T-helper 2 cell (primary cell): Measurements from ENCODE around the gene MAN1B1.

ENCODE experiments used
- DNase-seq, 5 experiments: peaks; one replicate each; pipeline versions ENCODE4 v3.0.0 to v3.0.0-alpha.2; 2012 to 2022

MAN1B1 gene

GRCh38 chr9:137147091-137147792, 60.5 kb downstream of the MAN1B1 start:
- DNase-seq = no peak

GRCh38 chr9:137147793-137148160, 61.0 kb downstream of the MAN1B1 start:
- DNase-seq = no peak

- DNase-seq = no peak
Observed at GRCh38 chr9:137148242-137148641, 61.5 kb downstream of the MAN1B1 start.

- DNase-seq = no peak
Observed at GRCh38 chr9:137148661-137149060, 61.9 kb downstream of the MAN1B1 start.

GRCh38 chr9:137149363-137149762, 62.6 kb downstream of the MAN1B1 start:
- no peak for DNase-seq

- DNase-seq = no peak
Observed at GRCh38 chr9:137149942-137150616, 63.3 kb downstream of the MAN1B1 start.

- no peak for DNase-seq
Observed at GRCh38 chr9:137150617-137151457, 64.1 kb downstream of the MAN1B1 start.

GRCh38 chr9:137152844-137153405, 66.1 kb downstream of the MAN1B1 start:
- no peak for DNase-seq

GRCh38 chr9:137156567-137157375, 70.0 kb downstream of the MAN1B1 start:
- DNase-seq = peak; percentile 34 to 60 (median 43)

GRCh38 chr9:137157618-137158415, 71.0 kb downstream of the MAN1B1 start:
- DNase-seq = no peak

GRCh38 chr9:137158625-137159024, 71.8 kb downstream of the MAN1B1 start:
- DNase-seq = no peak
